ENCODE results near the gene FERMT2.

- TF ChIP-seq POLR2AphosphoS5 (IDR thresholded peaks at IDR 0.05) (no peak), CTCF (IDR thresholded peaks at IDR 0.05) (no peak), EP300 (IDR thresholded peaks at IDR 0.05) (no peak), POLR2A (IDR thresholded peaks at IDR 0.05) (no peak)
Observed at GRCh38 chr14:52844262-52845060, 106.4 kb downstream of the FERMT2 start.
